ENCODE measurements around the gene TIMM17A.

DNA sequence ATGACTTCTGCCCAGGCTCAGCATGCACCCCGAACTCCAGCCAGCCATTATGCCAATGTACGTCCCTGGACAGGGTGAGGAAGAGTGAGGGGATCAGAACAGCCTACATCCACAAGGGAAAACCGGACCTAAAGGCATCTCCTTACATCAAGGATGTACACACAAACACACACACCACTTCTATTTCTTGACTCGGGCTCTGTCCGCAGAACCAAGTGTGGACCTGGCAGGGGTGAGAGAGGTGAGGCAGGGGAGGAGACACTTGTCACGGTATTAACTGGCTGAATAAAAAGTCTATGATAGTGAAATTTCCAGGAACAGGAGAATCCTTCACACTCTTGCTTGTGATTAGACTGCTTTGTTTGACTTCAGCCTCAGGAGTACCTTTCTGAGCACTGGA lies 11.3 kb upstream of the TIMM17A start:
- TF ChIP-seq, protein P1, sequence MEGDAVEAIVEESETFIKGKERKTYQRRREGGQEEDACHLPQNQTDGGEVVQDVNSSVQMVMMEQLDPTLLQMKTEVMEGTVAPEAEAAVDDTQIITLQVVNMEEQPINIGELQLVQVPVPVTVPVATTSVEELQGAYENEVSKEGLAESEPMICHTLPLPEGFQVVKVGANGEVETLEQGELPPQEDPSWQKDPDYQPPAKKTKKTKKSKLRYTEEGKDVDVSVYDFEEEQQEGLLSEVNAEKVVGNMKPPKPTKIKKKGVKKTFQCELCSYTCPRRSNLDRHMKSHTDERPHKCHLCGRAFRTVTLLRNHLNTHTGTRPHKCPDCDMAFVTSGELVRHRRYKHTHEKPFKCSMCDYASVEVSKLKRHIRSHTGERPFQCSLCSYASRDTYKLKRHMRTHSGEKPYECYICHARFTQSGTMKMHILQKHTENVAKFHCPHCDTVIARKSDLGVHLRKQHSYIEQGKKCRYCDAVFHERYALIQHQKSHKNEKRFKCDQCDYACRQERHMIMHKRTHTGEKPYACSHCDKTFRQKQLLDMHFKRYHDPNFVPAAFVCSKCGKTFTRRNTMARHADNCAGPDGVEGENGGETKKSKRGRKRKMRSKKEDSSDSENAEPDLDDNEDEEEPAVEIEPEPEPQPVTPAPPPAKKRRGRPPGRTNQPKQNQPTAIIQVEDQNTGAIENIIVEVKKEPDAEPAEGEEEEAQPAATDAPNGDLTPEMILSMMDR (conservative IDR thresholded peaks at IDR 0.05): no peak
- TF ChIP-seq EZH2 (IDR thresholded peaks at IDR 0.05; ENCODE audit: low read depth): no peak
